ENCODE data around the gene SENP6. TPM values are rescaled to one million over a fixed set of nuclear protein-coding genes. Genes with fewer than 3 reads are reported as not detected.
"Not testable (repeated sequence)": the region's sequence is repeated elsewhere in the genome, so short reads cannot be mapped to it uniquely, and the experiment has no call there.

The SENP6 gene
- total RNA-seq, 1 donor from 2014 or later = 202 TPM

GRCh38 chr6:75723382-75723781 is 121.7 kb downstream of the SENP6 start:
- H3K4me3 Mint-ChIP-seq = no peak overlapping the region
- Histone ChIP-seq H3K36me3 (no peaks in the 10 kb centered on the region), H2AFZ (replicated peaks) (no peak overlapping the region), H3K27me3 (no peaks in the 10 kb centered on the region), H4K20me1 (ENCODE audit: low read depth) (no peaks in the 10 kb centered on the region), H3K9ac (no peak overlapping the region), H3K4me1 (no peaks in the 10 kb centered on the region), H3F3A (ENCODE audit: low read depth) (peaks cover 14% of the 10 kb centered on the region), H3K4me2 (no peak overlapping the region), H3K4me3 (no peak overlapping the region), H3K27ac (no peak overlapping the region), H3K79me2 (ENCODE audit: low read depth) (no peaks in the 10 kb centered on the region), H3K9me3 (ENCODE audit: low read depth) (no peaks in the 10 kb centered on the region)
- H3K9me3 Mint-ChIP-seq = no peaks in the 10 kb centered on the region
- TF ChIP-seq EZH2phosphoT487 (IDR thresholded peaks at IDR 0.05) (no peak), EZH2 (IDR thresholded peaks at IDR 0.05) (no peak)
- TF ChIP-seq, protein P1, sequence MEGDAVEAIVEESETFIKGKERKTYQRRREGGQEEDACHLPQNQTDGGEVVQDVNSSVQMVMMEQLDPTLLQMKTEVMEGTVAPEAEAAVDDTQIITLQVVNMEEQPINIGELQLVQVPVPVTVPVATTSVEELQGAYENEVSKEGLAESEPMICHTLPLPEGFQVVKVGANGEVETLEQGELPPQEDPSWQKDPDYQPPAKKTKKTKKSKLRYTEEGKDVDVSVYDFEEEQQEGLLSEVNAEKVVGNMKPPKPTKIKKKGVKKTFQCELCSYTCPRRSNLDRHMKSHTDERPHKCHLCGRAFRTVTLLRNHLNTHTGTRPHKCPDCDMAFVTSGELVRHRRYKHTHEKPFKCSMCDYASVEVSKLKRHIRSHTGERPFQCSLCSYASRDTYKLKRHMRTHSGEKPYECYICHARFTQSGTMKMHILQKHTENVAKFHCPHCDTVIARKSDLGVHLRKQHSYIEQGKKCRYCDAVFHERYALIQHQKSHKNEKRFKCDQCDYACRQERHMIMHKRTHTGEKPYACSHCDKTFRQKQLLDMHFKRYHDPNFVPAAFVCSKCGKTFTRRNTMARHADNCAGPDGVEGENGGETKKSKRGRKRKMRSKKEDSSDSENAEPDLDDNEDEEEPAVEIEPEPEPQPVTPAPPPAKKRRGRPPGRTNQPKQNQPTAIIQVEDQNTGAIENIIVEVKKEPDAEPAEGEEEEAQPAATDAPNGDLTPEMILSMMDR (IDR thresholded peaks at IDR 0.05) = no peak
- H3K27me3 Mint-ChIP-seq (ENCODE audit: insufficient read depth, low read depth) = no peaks in the 10 kb centered on the region
- H3K4me1 Mint-ChIP-seq = peaks cover 3% of the 10 kb centered on the region
- no peak overlapping the region for H3K27ac Mint-ChIP-seq
- H3K36me3 Mint-ChIP-seq = no peaks in the 10 kb centered on the region
- no peak for DNase-seq (ENCODE audit: low spot score)

DNA sequence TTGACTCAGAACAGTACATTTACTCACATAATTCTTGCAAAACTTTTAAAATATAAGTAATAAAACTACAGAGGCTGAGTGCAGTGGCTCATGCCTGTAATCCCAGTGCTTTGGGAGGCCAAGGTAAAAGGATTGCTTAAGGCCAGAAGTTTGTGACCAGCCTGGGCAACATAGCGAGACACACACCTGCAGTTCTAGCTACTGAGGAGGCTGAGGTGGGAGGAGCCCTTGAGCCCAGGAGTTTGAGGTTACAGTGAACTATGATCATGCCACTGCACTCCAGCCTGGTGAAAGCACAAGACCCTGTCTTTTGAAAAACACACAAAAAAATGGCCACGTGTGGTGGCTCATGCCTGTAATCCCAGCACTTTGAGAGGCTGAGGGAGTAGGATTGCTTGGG is 125.5 kb downstream of the SENP6 start:
- no peaks in the 10 kb centered on the region for H3K27me3 Mint-ChIP-seq (ENCODE audit: insufficient read depth, low read depth)
- TF ChIP-seq EZH2phosphoT487 (IDR thresholded peaks at IDR 0.05) (no peak), EZH2 (IDR thresholded peaks at IDR 0.05) (no peak)
- TF ChIP-seq, protein P1 (IDR thresholded peaks at IDR 0.05) = no peak
- Histone ChIP-seq H3K27ac (no peak overlapping the region), H3K27me3 (no peaks in the 10 kb centered on the region), H3K4me2 (no peak overlapping the region), H3K4me3 (no peak overlapping the region), H3K9me3 (ENCODE audit: low read depth) (no peaks in the 10 kb centered on the region), H3K79me2 (ENCODE audit: low read depth) (no peaks in the 10 kb centered on the region), H3K4me1 (no peaks in the 10 kb centered on the region), H3F3A (ENCODE audit: low read depth) (peaks cover 3% of the 10 kb centered on the region), H4K20me1 (ENCODE audit: low read depth) (no peaks in the 10 kb centered on the region), H3K9ac (no peak overlapping the region), H2AFZ (replicated peaks) (no peak overlapping the region), H3K36me3 (no peaks in the 10 kb centered on the region)
- no peak overlapping the region for H3K4me3 Mint-ChIP-seq
- no peak for DNase-seq (ENCODE audit: low spot score)
- no peak overlapping the region for H3K27ac Mint-ChIP-seq
- H3K36me3 Mint-ChIP-seq = no peaks in the 10 kb centered on the region
- H3K9me3 Mint-ChIP-seq = no peaks in the 10 kb centered on the region
- H3K4me1 Mint-ChIP-seq = peaks cover 3% of the 10 kb centered on the region

GRCh38 chr6:75731029-75731428 is 129.3 kb downstream of the SENP6 start:
- H3K79me2 ChIP-seq (ENCODE audit: low read depth); H3K27me3 Mint-ChIP-seq (ENCODE audit: insufficient read depth, low read depth); H3K27ac Mint-ChIP-seq; H3K27ac ChIP-seq; H3K9me3 Mint-ChIP-seq; H3K36me3 Mint-ChIP-seq; H3K4me3 Mint-ChIP-seq; DNase-seq (ENCODE audit: low spot score); H3K4me1 Mint-ChIP-seq; H3K4me2 ChIP-seq; H3K36me3 ChIP-seq; H3F3A ChIP-seq (ENCODE audit: low read depth); H4K20me1 ChIP-seq (ENCODE audit: low read depth); H3K4me3 ChIP-seq; H3K9me3 ChIP-seq (ENCODE audit: low read depth); H3K27me3 ChIP-seq; H2AFZ ChIP-seq (replicated peaks); H3K4me1 ChIP-seq; H3K9ac ChIP-seq: not testable (repeated sequence)

GRCh38 chr6:75735491-75736186 is 134.0 kb downstream of the SENP6 start:
- no peak overlapping the region for H3K4me3 Mint-ChIP-seq
- Histone ChIP-seq H3K4me1 (no peaks in the 10 kb centered on the region), H3F3A (ENCODE audit: low read depth) (no peaks in the 10 kb centered on the region), H4K20me1 (ENCODE audit: low read depth) (no peaks in the 10 kb centered on the region), H3K27me3 (no peaks in the 10 kb centered on the region), H3K36me3 (no peaks in the 10 kb centered on the region), H3K4me2 (no peak overlapping the region), H3K9me3 (ENCODE audit: low read depth) (no peaks in the 10 kb centered on the region), H2AFZ (replicated peaks) (no peak overlapping the region), H3K79me2 (ENCODE audit: low read depth) (no peaks in the 10 kb centered on the region), H3K4me3 (no peak overlapping the region), H3K9ac (no peak overlapping the region), H3K27ac (no peak overlapping the region)
- no peaks in the 10 kb centered on the region for H3K9me3 Mint-ChIP-seq
- H3K27me3 Mint-ChIP-seq (ENCODE audit: insufficient read depth, low read depth) = peaks cover 2% of the 10 kb centered on the region
- no peak for TF ChIP-seq EZH2phosphoT487 (IDR thresholded peaks at IDR 0.05)
- no peak for TF ChIP-seq EZH2 (IDR thresholded peaks at IDR 0.05)
- TF ChIP-seq, protein P1 (IDR thresholded peaks at IDR 0.05) = no peak
- no peaks in the 10 kb centered on the region for H3K4me1 Mint-ChIP-seq
- DNase-seq (ENCODE audit: low spot score) = no peak
- H3K36me3 Mint-ChIP-seq = no peaks in the 10 kb centered on the region
- no peak overlapping the region for H3K27ac Mint-ChIP-seq
